Measurements from ENCODE around the gene SMIM36.
"Not testable (repeated sequence)": the region's sequence is repeated elsewhere in the genome, so short reads cannot be mapped to it uniquely, and the experiment has no call there.

Gene SMIM36

GRCh38 chr17:55500103-55500502, 11.1 kb downstream of the SMIM36 start:
- no peak for DNase-seq

- no peak for DNase-seq
These were observed 15.0 kb downstream of the SMIM36 start for GRCh38 chr17:55496094-55496881.

- no peak for DNase-seq
These were observed 16.0 kb downstream of the SMIM36 start for GRCh38 chr17:55495239-55495638.

GRCh38 chr17:55492781-55493341, 18.4 kb downstream of the SMIM36 start:
- DNase-seq: no peak

GRCh38 chr17:55490376-55490775, 20.9 kb downstream of the SMIM36 start:
- DNase-seq: no peak

GRCh38 chr17:55487695-55488432, 23.4 kb downstream of the SMIM36 start:
- no peak for DNase-seq

GRCh38 chr17:55484575-55484974, 26.7 kb downstream of the SMIM36 start:
- no peak for DNase-seq

- no peak for DNase-seq
These were observed 28.5 kb downstream of the SMIM36 start for GRCh38 chr17:55482591-55483389.

- DNase-seq: no peak
These were observed 30.5 kb downstream of the SMIM36 start for GRCh38 chr17:55480631-55481315.

GRCh38 chr17:55479903-55480302, 31.3 kb downstream of the SMIM36 start:
- no peak for DNase-seq

GRCh38 chr17:55478971-55479370, 32.3 kb downstream of the SMIM36 start:
- DNase-seq: no peak

GRCh38 chr17:55466671-55467070, 44.6 kb downstream of the SMIM36 start:
- no peak for DNase-seq

- not testable (repeated sequence) for DNase-seq
These were observed 45.5 kb downstream of the SMIM36 start for GRCh38 chr17:55465771-55466170.

- DNase-seq: no peak
These were observed 47.7 kb downstream of the SMIM36 start for GRCh38 chr17:55463600-55463999.

- no peak for DNase-seq
These were observed 48.5 kb downstream of the SMIM36 start for GRCh38 chr17:55462711-55463110.

- DNase-seq: no peak
These were observed 49.0 kb downstream of the SMIM36 start for GRCh38 chr17:55462234-55462633.

GRCh38 chr17:55458978-55459377, 52.3 kb downstream of the SMIM36 start:
- DNase-seq: no peak

- DNase-seq: no peak
These were observed 52.9 kb downstream of the SMIM36 start for GRCh38 chr17:55458287-55458900.

- DNase-seq: no peak
These were observed 54.7 kb downstream of the SMIM36 start for GRCh38 chr17:55456307-55457240.

- DNase-seq: no peak
These were observed 56.3 kb downstream of the SMIM36 start for GRCh38 chr17:55454906-55455474.

All from NCI-H146 (cell line).